ENCODE results near the gene PDGFRB.

The PDGFRB gene

GRCh38 chr5:150133581-150134197, 22.0 kb downstream of the PDGFRB start:
- DNase-seq (ENCODE audit: extremely low read depth in 1 of 2, low read depth in 1 of 2) = no peak

- DNase-seq (ENCODE audit: extremely low read depth in 1 of 2, low read depth in 1 of 2) = no peak
These were observed 22.9 kb downstream of the PDGFRB start for GRCh38 chr5:150132740-150133139.

- DNase-seq (ENCODE audit: extremely low read depth in 1 of 2, low read depth in 1 of 2) = no peak
These were observed 23.5 kb downstream of the PDGFRB start for GRCh38 chr5:150131978-150132694.

GRCh38 chr5:150131461-150131860, 24.2 kb downstream of the PDGFRB start:
- no peak for DNase-seq (ENCODE audit: extremely low read depth in 1 of 2, low read depth in 1 of 2)

GRCh38 chr5:150130493-150130922, 25.1 kb downstream of the PDGFRB start:
- no peak for DNase-seq (ENCODE audit: extremely low read depth in 1 of 2, low read depth in 1 of 2)

GRCh38 chr5:150129813-150130492, 25.7 kb downstream of the PDGFRB start:
- DNase-seq (ENCODE audit: extremely low read depth in 1 of 2, low read depth in 1 of 2) = peak in 1 of 2 donors; percentile 18

GRCh38 chr5:150129454-150129812, 26.2 kb downstream of the PDGFRB start:
- DNase-seq (ENCODE audit: extremely low read depth in 1 of 2, low read depth in 1 of 2) = no peak

- DNase-seq (ENCODE audit: extremely low read depth in 1 of 2, low read depth in 1 of 2) = no peak
These were observed 28.8 kb downstream of the PDGFRB start for GRCh38 chr5:150126921-150127265.

- no peak for DNase-seq (ENCODE audit: extremely low read depth in 1 of 2, low read depth in 1 of 2)
These were observed 29.3 kb downstream of the PDGFRB start for GRCh38 chr5:150126199-150126920.

GRCh38 chr5:150125334-150125733, 30.3 kb downstream of the PDGFRB start:
- DNase-seq (ENCODE audit: extremely low read depth in 1 of 2, low read depth in 1 of 2) = no peak

GRCh38 chr5:150124596-150124995, 31.0 kb downstream of the PDGFRB start:
- no peak for DNase-seq (ENCODE audit: extremely low read depth in 1 of 2, low read depth in 1 of 2)

GRCh38 chr5:150124111-150124557, 31.5 kb downstream of the PDGFRB start:
- DNase-seq (ENCODE audit: extremely low read depth in 1 of 2, low read depth in 1 of 2) = no peak

GRCh38 chr5:150123542-150123941, 32.1 kb downstream of the PDGFRB start:
- no peak for DNase-seq (ENCODE audit: extremely low read depth in 1 of 2, low read depth in 1 of 2)

- DNase-seq (ENCODE audit: extremely low read depth in 1 of 2, low read depth in 1 of 2) = no peak
These were observed 32.8 kb downstream of the PDGFRB start for GRCh38 chr5:150122536-150123481.

- no peak for DNase-seq (ENCODE audit: extremely low read depth in 1 of 2, low read depth in 1 of 2)
These were observed 33.5 kb downstream of the PDGFRB start for GRCh38 chr5:150122158-150122510.

GRCh38 chr5:150121448-150122157, 34.0 kb downstream of the PDGFRB start:
- DNase-seq (ENCODE audit: extremely low read depth in 1 of 2, low read depth in 1 of 2) = no peak

- DNase-seq (ENCODE audit: extremely low read depth in 1 of 2, low read depth in 1 of 2) = no peak
These were observed 34.8 kb downstream of the PDGFRB start for GRCh38 chr5:150120617-150121447.

- no peak for DNase-seq (ENCODE audit: extremely low read depth in 1 of 2, low read depth in 1 of 2)
These were observed 35.6 kb downstream of the PDGFRB start for GRCh38 chr5:150120062-150120441.

All from activated CD8-positive, alpha-beta memory T cell treated with anti-CD3 and anti-CD28 coated beads for 1 hour (primary cell).